ENCODE data around the gene LMO7.

The LMO7 gene

DNA sequence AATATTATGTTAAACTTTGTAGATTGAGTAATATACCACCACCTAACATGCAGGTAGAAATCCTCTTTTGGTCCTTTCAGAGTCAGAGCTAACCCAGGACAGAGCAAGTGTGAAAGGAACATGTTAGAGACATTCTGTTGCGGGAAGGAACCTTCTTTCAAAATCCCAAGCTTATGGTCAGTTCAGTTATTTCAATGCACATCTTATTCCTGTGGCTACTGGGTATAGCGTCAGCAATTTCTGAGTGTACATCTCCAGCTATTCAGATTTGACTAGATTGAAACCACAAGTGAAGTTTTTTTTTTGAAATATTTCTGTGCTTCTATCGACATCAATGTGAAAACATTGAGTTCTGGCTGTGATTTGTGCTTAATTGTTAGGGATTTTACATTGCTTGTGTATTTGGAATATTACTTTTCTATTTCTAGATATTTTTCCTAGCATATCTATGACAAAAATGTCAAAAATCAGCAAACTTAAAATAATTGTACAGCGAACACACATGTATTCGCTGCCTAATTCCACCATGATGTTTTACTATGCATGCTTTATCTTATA, 165.3 kb downstream of the LMO7 start:
- no peak for DNase-seq (ENCODE audit: low spot score)

DNA sequence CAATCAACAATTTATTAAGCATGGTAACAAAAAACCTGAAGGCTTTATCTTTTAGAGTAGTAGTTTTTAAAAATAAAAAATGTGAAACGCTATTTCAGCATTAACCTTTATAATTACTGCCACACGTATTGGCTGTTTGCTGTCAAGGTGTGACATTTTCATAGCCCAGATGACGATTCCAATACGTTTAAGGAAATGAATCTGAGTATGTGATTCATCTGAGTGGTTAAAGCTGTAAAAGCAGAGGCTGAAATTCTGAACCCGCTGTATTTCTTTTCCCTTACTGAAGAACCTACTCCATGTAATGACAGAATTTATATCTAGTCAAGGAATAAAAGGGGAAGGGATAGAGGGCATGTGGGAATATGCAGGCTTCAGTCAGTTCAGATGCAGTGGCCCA, 166.0 kb downstream of the LMO7 start:
- no peak for DNase-seq (ENCODE audit: low spot score)

DNA sequence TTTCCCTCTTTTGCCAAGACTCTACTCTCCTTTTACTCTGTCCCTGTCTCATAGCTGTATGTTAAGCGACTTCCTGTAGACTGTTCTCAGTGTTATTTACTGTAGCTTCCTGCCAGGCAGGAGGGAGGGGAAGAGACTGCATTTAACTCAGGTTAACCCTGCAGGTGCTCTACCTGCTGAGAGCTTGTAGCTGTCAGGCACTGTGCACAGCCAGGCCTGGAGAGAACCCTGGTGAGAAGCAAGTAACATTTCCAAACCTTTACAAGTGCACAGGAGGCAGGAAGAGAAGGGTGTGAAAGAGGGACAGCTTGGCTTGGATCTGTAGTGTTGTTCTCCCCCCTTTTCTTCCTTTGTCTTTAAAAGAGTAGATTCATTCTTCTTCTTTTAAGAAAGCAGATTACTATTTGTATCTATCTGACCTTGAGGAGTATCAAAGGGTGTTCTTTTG, 167.1 kb downstream of the LMO7 start:
- peak; percentile 17 for DNase-seq (ENCODE audit: low spot score)

DNA sequence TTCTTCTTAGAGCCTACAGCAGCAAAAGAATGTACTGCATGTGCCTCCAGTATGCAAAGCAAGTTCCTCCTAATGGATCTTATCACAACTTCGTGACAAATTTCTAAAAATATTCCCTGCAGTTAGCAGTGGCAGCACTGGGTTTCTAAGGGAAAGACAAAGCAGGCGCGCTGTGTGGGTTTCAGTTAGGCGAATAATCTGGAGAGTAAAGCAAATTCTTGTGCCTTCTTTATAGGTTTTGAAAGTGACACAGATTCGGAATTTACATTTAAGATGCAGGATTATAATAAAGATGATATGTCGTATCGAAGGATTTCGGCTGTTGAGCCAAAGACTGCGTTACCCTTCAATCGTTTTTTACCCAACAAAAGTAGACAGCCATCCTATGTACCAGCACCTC, 167.9 kb downstream of the LMO7 start:
- DNase-seq (ENCODE audit: low spot score), result no peak

DNA sequence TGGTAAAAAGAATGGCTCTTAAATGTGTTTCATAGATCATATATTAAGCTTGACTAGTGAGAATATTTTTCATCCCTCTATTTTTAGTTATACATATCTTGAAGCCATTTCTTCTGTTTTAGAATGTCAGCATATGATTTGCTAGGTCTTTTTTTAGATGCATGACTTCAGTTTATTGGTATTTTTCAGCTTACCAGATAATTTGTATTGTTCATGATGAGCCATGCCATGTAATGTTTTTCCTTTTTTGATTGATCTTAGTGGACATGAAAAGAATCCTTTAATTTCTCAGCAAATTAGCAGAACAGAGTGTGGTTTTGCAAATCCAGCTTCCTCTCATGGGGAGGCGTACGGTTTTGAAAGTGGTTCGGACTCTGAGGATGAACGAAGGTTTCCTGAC, 168.5 kb downstream of the LMO7 start:
- DNase-seq (ENCODE audit: low spot score), result no peak

DNA sequence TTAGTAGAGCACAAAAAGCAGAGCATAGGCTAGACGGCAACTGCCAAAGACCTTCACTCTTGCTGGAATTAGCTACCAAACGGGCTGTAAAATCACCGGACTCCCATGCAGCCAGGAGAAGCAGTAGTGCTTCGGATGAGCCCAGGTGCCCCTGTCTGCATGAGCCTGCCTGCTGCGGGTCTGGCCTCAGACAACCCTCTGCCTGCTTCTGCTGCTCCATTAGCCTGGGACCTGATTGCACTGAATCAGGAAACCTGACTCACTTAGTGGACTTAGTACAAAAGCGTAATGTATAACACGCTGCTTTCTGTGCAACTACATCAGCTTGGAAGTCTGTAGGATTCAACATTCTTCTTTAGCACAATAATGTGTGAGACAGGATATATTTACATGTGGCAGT, 170.0 kb downstream of the LMO7 start:
- DNase-seq (ENCODE audit: low spot score), result no peak

DNA sequence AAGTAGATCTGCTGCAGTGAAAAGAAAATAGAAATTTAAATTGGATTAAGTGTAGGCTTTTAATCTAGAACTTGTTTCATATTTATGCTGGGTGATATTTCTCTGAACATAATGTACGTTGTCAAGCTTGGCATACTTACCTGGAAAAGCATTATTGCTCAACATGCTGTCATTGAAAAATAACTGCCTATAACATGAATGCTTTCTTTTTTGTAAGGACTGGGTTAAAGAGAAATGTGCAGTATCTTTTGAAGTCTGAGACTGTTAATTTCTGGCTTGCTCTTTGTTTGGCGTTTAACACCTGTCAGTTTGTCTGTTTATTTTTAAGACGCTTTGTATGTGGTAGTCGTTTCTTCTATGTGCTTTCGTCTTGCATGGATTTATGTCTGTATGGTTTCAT, 175.2 kb downstream of the LMO7 start:
- DNase-seq (ENCODE audit: low spot score), result no peak

DNA sequence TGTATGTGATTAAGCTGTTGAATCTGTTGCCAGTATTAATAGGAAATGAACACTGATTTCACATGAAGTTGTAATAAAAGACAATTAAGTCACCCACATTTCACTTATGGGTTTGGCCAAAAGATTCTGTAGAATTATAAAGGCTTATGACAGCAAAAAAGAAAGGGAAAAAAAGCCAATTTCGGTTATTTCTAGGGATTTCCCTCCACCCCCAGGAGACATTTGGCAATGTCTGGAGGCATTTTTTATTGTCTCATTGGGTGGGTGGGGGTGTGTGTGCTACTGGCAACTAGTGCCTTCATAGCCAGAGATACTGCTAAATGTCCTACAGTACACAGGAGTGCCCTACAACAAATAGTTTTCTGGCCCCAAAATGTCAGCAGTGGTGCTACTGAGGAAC, 175.7 kb downstream of the LMO7 start:
- DNase-seq (ENCODE audit: low spot score), result no peak

DNA sequence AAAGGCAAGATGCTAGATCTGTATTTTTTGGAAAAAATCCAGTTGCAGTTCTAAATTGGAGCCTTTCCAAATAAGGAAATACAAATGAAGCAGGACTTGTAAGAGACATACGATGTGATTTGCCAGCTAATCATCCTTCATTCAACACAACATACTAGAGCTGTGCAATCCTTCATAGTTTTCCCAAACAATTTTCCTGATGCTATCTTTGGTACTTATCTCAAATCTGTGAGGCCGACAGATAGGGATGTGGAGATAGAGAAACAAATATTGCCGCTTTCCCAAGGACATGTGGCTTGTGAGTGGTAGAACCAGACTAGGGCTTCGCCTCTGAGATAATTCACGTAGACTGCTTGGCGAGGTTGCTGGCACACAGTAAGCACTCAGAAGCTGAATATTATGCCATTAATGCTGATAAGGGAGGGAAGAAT, 176.6 kb downstream of the LMO7 start:
- DNase-seq (ENCODE audit: low spot score), result no peak

DNA sequence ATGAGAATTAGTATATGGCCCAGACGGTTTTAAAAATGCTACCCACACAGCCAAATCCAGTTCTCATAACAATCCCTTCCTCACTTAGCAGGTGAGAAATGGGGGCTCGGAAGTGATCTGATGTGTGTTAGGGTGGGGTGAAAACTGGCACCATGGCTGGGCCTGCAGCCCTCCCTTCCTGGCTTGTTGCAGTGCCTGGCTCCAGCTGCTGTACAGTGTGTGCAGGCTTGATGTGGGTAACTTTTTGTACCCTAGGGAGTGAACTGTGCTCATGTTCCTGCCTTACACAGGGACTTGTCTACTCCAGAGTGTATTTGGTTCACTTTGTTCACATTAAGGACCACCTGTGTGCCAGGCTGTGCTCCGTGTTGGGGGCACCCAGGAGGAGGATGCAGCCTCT, 177.2 kb downstream of the LMO7 start:
- DNase-seq (ENCODE audit: low spot score), result no peak

DNA sequence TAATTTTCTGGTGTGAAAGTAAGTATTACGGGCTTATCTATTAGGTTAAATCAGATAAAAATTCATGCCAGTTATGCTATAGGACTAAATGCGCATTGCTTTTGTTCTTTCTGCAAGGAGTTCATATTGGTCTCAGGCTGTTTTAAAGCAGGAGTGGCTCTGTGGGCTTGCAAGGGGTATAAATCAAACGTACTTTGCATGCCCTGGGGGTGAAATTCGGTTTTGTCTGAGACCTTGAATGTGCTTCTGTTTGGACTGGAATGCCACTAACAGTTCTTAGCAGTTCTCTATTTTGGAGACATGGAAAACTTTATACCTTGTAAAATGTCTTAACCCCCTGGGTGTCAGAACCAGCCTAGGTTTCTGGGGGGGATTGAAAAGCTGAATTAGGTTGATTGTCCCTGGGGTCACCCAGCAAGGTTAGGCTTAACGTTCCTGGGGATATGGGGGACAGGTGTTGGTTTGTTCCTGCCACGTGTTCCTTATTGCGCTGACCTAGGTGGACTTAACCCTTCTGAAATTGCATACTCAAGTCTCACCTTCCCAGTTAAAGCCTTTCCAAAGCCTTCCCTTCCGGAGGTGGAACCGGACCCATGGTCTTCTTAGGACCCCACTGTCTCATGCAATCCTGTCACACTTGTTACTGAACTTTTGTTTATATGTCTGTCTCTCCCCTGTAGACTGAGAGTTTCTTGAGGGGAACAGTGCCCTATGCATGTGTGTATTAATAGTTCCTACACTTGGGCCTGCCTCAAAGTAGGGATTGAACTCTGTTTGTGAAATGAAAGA, 182.2 kb downstream of the LMO7 start:
- no peak for DNase-seq (ENCODE audit: low spot score)

DNA sequence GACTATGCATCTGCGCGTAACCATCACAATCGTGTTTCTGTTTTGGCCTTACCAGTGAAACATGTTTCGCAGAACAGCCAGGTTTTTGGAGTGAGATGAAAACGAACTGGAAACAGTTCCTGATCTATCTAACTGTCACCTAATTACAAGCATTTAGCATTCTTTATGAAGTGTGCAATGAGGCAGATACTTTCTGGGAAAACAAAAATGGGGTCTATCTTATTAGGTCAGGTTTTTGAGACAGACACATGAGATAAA, 182.8 kb downstream of the LMO7 start:
- no peak for DNase-seq (ENCODE audit: low spot score)

DNA sequence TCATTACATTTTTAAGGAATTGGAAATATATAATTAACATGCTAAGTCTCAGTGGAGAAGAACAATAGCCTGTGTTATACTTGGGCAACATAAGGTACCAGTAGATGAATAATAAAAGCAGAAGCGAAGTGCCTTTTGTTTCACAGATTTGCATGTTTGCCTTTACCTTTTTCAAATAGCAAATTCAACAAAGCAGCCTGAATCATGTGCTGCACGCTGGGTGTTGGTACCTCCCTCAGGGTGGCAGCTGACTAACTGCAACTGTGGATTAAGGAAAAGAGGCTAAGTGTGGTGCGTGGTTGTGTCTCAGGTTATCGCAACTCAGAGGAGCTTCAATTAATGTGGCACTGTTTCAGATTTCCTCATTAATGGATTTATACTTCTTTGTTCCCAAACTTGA, 189.0 kb downstream of the LMO7 start:
- no peak for DNase-seq (ENCODE audit: low spot score)

DNA sequence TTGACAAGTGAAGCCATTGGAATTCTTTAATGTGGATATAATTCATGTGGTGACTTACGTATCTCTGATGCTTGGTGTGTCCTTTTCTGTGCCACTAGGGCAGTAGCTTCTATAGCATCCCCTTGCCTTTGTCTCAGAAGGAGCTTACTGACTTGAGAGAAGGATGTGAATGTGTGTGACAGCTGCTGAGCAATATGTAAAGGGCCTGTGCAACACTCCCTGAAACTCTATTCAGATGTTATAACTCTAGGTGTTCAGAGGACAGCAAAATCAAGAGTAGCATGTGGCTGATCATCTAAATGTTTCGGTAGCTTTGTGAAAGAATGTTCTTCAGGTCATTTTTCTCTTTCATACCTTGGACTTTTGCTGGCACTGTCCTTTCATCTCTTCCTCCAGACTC, 189.5 kb downstream of the LMO7 start:
- DNase-seq (ENCODE audit: low spot score), result no peak

DNA sequence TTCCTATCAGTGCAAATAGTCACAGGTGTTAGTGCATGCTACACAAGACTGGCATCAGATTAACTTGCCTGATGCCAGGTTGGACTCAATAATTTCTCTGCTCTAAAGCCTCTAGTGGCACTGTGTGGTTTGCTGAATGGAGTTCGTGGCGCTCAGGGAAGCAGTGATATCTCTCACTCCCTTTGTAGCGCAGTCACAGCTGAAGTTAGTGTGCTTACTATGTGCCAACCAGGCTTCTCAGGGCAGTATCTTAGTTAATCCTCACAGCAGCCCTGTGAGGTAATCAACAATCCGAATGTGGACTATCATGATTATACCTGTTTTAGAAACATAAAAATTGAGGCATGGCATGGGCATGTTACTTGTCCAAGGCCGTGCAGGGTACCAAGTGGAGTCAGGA, 190.3 kb downstream of the LMO7 start:
- DNase-seq (ENCODE audit: low spot score), result no peak

DNA sequence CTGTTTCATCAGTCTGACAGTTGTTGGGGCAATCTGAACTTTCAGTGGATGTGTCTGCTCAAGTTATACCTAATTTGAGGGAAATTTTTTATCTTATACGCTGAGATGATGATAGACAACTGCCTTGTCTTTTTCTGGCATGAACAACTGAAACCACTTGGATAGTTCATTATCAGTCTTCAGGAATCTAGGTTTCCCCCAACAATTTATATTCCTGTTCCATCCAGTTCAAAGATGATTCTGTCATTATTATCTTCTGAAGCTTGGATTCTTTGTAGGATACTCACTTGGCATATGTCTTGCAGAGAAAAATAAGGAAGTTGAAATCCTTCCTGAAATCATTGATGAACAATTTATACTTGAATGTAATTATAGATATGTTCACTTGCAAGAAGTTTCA, 193.7 kb downstream of the LMO7 start:
- DNase-seq (ENCODE audit: low spot score), result no peak

DNA sequence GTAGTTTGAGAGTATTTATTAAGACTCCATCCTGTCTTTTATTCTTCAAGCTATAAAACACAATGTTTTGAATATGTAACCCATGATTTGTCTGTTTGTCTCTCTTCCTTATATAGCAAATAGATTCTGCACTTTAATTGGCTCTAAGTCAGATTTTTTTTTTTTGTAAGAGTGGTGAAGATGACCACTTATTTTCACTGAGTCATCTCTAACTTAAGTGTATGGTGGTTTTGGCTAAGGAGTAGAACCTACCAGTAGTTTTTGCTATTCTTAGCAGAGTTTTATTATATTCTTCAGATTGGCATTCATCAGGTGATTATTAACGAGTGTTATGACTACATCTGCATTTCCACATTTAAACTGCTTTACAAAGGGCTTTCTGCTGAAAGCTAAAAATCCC, 194.7 kb downstream of the LMO7 start:
- DNase-seq (ENCODE audit: low spot score), result no peak

DNA sequence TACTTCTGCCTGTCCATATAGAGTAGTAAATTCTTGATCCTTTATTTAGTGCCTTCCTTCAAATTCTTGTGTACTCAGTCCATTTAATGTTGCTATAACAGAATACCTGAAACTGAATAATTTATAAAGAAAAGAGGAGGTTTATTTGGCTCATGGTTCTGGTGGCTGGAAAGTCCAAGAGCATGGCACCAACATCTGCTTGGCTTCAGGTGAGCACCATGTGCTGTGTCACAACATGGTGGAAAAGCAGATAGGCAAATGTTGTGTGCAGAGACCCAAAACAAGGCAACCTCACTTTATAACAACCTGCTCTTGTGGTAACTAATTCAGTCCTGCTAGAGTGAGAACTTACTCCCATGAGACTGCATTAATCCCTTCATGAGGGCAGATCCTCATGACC, 195.3 kb downstream of the LMO7 start:
- no peak for DNase-seq (ENCODE audit: low spot score)

DNA sequence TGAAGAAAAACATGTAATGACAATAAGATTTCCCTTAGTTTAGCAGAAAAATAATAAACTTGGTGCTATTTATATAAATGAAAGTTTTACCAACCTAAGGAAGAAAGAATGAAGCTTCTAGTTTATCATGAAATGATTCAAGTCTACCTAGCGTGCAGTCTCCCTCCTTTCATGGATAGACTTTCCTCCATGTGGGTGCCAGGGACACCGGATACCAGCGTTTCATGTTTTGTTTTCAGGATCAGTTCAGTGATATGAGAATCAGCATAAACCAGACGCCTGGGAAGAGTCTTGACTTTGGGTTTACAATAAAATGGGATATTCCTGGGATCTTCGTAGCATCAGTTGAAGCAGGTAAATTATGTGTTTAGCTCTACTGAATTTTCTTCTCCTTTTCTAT, 196.7 kb downstream of the LMO7 start:
- no peak for DNase-seq (ENCODE audit: low spot score)

DNA sequence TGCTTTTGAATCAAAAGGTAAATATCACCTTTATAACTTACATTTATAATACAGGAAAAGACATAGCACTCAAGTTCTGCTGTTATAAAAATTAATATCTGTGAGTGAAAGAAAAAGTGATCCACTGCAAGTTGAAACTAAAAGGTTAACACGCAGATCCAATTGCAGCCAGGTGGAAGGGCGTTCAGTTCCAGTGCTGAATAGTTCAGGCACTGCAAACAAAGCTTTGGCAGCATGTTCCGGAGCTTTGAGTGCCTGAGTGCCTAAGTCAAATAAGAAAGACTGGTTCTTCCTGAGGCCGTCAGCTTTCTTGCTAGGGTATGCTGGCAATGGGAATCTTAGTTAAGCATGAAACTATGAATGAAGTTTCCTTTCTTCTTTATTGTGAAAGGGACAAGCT, 200.3 kb downstream of the LMO7 start:
- DNase-seq (ENCODE audit: low spot score), result no peak

DNA sequence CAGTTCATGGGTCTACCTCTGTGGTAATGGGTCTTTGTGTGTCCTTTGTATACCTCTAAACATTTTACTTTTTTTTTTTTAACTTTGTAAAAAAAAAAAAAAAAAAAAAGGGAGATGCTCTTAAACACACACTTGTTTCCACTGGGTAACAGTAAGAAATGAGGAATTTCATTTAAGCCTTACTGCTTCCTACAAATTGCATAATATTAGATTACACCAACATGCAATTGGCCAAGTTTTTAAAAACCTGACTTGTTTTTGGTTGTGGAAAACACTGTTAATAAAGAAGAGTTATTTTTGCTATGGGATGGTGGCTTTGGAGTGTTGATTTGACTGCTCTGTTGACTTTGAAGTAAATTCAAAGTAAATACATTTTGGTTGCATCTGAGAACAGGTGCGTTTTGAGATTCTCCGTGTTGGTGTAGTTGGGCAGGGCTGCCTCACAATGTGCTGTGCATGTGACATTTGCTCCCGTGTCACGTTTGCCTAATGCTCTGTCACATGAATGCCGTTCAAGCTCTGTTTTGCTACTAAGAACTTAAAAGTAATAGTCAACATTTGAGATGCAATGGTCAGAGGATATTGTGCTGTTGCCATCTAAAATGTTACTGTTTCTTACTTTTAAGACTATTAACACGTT, 202.4 kb downstream of the LMO7 start:
- DNase-seq (ENCODE audit: low spot score), result no peak

DNA sequence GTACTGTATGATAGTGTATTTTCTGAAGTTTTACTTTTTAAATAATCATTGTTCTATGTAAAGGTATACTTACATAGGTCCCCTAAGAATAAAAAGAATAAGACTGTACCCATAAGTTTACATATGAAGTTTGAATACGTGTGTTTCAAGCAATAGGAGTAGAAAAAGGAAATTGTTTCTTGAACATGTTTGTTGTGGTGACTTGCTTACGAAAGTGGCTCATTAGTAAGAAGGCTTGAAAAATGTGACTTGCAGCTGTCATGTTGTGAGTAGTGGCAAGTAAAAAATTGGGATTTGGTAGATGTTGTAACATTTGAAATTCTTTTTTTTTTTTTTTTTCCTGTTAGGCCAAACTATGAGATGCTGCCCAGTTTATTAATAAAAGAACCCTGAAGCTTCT, 203.3 kb downstream of the LMO7 start:
- no peak for DNase-seq (ENCODE audit: low spot score)

DNA sequence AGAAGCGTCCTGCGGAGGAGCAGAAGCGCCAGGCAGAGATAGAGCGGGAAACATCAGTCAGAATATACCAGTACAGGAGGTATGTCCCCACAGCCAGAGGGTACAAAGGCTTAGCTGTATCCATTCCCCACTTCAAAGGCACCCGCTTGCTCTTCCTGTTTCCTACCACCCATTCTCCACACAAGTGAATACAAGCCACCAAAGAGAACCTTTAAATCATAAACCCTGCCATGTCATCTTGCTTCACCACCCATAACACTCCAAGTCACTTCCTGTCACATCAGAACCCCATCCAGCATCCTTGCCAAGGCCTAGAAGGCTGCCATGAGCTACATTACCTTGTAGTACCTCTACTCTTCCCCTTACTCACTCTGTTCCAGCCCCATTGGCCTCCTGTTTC, 205.8 kb downstream of the LMO7 start:
- no peak for DNase-seq (ENCODE audit: low spot score)

DNA sequence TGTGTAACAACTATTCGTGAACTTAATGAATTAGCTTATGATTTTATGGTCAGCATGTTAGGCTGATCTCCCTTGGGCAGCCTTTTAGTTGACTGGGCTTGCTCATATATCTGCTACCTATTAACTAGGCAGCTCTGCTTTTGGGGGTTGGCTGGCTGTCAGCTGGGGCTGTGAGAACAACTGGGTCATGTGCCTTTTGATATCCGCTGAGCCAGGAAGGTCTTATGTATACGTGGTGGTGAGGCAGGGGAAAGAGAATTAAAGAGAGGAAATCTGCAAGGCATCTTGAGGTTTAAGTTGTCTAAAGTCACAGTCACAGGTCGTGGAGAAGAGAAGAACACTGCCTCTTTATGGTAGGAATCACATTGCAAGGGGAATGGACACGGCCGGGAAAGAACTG, 206.9 kb downstream of the LMO7 start:
- no peak for DNase-seq (ENCODE audit: low spot score)
